BLaER1 treated with 17β-estradiol and CSF1 and Interleukin-3, amounts not matched to agents 10 nM and 100 nM (cell line): Measurements from ENCODE around the gene HSPA9.
A peak's percentile ranks its signal among the peaks of the same experiment; 100 is the strongest.

Experiments used
- H3K27ac ChIP-seq, 11 experiments: shearing (Covaris generic); formaldehyde crosslinking; 2 replicates each; pipeline ENCODE4 v1.8.1; 2022
- H3K27me3 ChIP-seq, 11 experiments: shearing (Covaris generic); formaldehyde crosslinking; 2 replicates each; pipeline ENCODE4 v1.8.1; 2022
- H3K36me3 ChIP-seq, 11 experiments: shearing (Covaris generic); formaldehyde crosslinking; 2 replicates each; pipeline ENCODE4 v1.8.1; 2022
- H3K4me1 ChIP-seq, 10 experiments: shearing (Covaris generic); formaldehyde crosslinking; 2 replicates each; pipeline ENCODE4 v1.8.1; 2022
- H3K4me2 ChIP-seq, 11 experiments: shearing (Covaris generic); formaldehyde crosslinking; 2 replicates each; pipeline ENCODE4 v1.8.1; 2022
- H3K4me3 ChIP-seq, 10 experiments: shearing (Covaris generic); formaldehyde crosslinking; 2 replicates each; pipeline ENCODE4 v1.8.1; 2022
- H3K9ac ChIP-seq, 11 experiments: shearing (Covaris generic); formaldehyde crosslinking; 2 replicates each; pipeline ENCODE4 v1.8.1; 2022
- H3K9me3 ChIP-seq, 11 experiments: shearing (Covaris generic); formaldehyde crosslinking; replicated peaks in 1 of 11; 2 replicates each; pipeline ENCODE4 v1.8.1; 2022
- H4K20me1 ChIP-seq, 11 experiments: shearing (Covaris generic); formaldehyde crosslinking; 2 replicates each; pipeline ENCODE4 v1.8.1; 2022
- Cebpa-rat ChIP-seq, 11 experiments: shearing (Covaris generic); IDR thresholded peaks; 2 replicates each; pipeline ENCODE4 v1.8.1; 2022

The HSPA9 gene

DNA sequence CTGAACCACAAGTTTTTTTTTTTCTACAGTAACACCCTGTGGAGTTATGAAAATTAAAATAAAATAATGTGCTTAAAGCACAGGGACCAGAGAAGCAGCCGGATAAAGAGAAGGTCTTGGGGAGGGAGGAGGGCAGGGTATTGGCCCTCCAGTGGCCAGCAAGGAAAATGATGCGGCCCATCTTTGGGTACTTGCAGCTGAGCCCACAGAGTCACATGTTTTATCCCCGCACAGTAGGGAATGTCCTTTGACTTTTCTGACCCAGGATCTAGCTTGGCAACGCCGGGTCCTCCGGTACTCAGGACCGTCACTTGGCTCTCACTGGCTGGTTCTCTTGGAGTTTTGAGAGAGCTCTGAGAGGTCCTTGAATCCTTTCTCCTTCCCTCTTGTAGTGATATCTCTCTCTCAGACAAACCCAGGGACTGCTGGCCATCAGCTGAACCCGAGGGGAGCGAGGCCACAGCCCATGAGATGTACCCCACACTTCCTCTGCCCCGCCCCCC lies 35.3 kb upstream of the HSPA9 start:
- Histone ChIP-seq H3K36me3 (no peaks in the 10 kb centered on the region), H3K4me2 (peak overlapping the region; percentile 67 to 90 (median 86)), H3K27me3 (no peaks in the 10 kb centered on the region), H3K4me1 (peaks cover 16 to 29% (median 23%) of the 10 kb centered on the region in 10 experiments), H4K20me1 (peaks cover 0 to 2% (median 0%) of the 10 kb centered on the region in 11 experiments; a peak in 1 of 22 replicates), H3K9me3 (no peaks in the 10 kb centered on the region), H3K4me3 (peak overlapping the region in 1 of 10 experiments; percentile 13; a peak in 1 of 20 replicates), H3K9ac (peak overlapping the region in 1 of 11 experiments; percentile 55; a peak in 2 of 22 replicates), H3K27ac (peak overlapping the region in 8 of 11 experiments; percentile 12 to 64 (median 46); a peak in 8 of 22 replicates)
- TF ChIP-seq Cebpa-rat (IDR thresholded peaks at IDR 0.05) = no peak

DNA sequence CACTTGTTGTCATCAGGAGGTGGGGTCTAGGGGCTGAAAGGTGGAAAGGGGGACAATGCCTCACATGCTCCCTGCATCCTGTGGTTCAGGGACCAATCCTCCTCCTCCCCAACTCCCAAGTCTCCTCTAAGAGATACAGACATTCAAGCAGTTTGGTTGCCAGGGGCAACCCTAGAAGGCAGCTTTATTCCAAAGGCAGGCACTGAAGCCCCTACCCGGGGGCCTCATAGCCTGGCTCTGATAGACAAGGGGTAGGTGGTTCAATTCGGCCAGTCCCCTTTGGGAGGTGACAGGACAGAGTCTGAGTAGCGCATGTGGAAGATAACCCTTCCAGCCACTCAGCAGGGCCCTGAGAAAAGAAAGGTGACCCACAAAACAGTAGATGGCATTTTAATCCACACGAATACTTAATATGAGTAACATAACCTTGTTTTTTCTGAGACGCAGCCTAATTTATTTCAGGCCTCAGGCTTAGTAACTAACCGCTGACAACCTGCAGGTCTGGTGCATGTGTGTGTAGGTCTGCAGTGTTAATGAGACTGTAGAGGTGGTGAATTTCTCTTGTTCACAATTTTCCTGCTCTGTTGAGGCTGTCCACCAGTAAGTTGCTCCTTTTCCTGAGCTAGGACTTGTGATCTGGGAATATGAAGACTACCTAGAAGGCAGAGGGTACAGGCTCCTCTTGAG lies 31.3 kb upstream of the HSPA9 start:
- no peak for TF ChIP-seq Cebpa-rat (IDR thresholded peaks at IDR 0.05)
- no peaks in the 10 kb centered on the region for H3K36me3 ChIP-seq
- peaks cover 36 to 64% (median 49%) of the 10 kb centered on the region in 10 experiments for H3K4me1 ChIP-seq
- H4K20me1 ChIP-seq = peaks cover 0 to 5% (median 0%) of the 10 kb centered on the region in 11 experiments; a peak in 1 of 22 replicates
- no peak overlapping the region for H3K9ac ChIP-seq
- no peak overlapping the region for H3K4me3 ChIP-seq
- H3K4me2 ChIP-seq = peak overlapping the region in 3 of 11 experiments; percentile 73 to 85 (median 78); a peak in 7 of 22 replicates
- no peaks in the 10 kb centered on the region for H3K9me3 ChIP-seq
- H3K27me3 ChIP-seq = no peaks in the 10 kb centered on the region
- H3K27ac ChIP-seq = no peak overlapping the region

DNA sequence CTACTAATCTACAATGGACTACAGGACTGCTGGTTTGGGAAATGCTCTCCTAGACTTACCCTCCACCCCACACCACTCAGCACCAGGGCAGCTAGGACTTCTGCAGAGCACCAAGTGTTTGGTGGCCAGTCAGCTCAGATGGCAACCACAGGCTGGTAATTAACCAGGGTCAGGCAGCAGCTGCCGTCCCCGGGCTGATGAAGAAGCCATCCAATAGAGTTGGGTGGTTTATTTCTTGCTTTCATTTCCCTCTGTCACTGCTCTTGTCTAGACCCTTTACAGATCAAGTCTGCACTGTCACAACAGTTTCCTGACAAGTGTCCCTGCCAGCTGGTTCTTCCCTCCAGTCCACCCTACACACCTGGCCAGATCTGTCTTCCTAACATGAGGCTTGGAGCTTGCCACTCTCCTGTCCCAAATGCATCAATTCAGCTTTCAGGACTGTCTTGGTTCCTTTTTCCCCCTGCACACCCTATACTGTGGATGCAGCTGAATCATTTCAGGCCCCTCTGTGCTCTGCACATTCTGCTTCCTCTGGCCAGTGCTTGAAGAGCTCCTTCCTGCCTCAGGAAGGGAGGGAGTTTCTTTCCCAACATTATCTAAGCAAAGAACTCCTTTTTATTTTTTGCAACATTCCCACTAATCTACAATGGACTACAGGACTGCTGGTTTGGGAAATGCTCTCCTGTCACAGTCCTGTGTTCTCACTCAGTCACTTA lies 30.2 kb upstream of the HSPA9 start:
- H3K36me3 ChIP-seq = no peaks in the 10 kb centered on the region
- peak overlapping the region in 4 of 11 experiments; percentile 7 to 46 (median 22); a peak in 6 of 22 replicates for H3K27ac ChIP-seq
- peaks cover 25 to 60% (median 40%) of the 10 kb centered on the region in 10 experiments for H3K4me1 ChIP-seq
- H3K4me3 ChIP-seq = no peak overlapping the region
- no peaks in the 10 kb centered on the region for H3K9me3 ChIP-seq
- peaks cover 0 to 5% (median 0%) of the 10 kb centered on the region in 11 experiments; a peak in 1 of 22 replicates for H4K20me1 ChIP-seq
- no peaks in the 10 kb centered on the region for H3K27me3 ChIP-seq
- H3K4me2 ChIP-seq = peak overlapping the region in 10 of 11 experiments; percentile 6 to 85 (median 52); a peak in 18 of 22 replicates
- TF ChIP-seq Cebpa-rat (IDR thresholded peaks at IDR 0.05) = no peak
- 0 out of 22 replicates have a peak overlapping the region, but pooled peaks of 1 of the 11 experiments have one; percentile 12 for H3K9ac ChIP-seq

DNA sequence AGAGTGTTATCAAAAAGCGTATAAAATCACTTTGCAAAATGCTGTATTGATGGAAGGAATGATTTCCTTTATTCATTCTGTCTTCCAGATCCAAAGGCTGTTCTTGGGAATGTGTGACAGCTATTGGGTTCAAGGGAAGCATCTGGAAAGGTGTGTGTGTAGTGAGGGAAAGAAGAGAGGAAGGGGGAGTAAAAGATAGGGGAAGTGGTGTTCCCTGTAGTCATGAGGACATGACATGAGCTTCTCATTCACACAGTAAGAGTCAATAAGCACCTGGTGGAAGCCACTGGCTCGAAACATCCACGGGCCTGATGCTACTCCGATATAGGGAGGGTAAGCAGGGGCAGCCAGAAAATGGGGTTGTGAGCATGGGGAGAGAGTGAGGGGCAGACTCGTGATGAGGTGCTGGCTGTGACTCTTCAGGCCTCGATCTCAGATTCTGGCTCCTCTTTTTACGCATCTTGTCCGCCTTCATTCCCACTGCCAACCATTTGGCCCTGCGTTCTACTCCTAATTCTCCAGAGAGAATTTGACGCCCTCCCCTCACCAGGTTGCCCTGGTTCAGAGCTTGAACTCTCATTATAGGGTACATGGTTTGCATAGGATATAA lies 29.1 kb upstream of the HSPA9 start:
- peak overlapping the region in 1 of 11 experiments; percentile 29; a peak in 1 of 22 replicates for H3K27ac ChIP-seq
- no peaks in the 10 kb centered on the region for H3K27me3 ChIP-seq
- H3K4me2 ChIP-seq = peak overlapping the region in 5 of 11 experiments; percentile 50 to 85 (median 73); a peak in 8 of 22 replicates
- no peak for TF ChIP-seq Cebpa-rat (IDR thresholded peaks at IDR 0.05)
- H3K4me1 ChIP-seq = peaks cover 24 to 59% (median 39%) of the 10 kb centered on the region in 10 experiments
- no peak overlapping the region for H3K9ac ChIP-seq
- no peaks in the 10 kb centered on the region for H3K9me3 ChIP-seq
- H3K36me3 ChIP-seq = no peaks in the 10 kb centered on the region
- H3K4me3 ChIP-seq = no peak overlapping the region
- peaks cover 0 to 5% (median 0%) of the 10 kb centered on the region in 11 experiments; a peak in 1 of 22 replicates for H4K20me1 ChIP-seq

DNA sequence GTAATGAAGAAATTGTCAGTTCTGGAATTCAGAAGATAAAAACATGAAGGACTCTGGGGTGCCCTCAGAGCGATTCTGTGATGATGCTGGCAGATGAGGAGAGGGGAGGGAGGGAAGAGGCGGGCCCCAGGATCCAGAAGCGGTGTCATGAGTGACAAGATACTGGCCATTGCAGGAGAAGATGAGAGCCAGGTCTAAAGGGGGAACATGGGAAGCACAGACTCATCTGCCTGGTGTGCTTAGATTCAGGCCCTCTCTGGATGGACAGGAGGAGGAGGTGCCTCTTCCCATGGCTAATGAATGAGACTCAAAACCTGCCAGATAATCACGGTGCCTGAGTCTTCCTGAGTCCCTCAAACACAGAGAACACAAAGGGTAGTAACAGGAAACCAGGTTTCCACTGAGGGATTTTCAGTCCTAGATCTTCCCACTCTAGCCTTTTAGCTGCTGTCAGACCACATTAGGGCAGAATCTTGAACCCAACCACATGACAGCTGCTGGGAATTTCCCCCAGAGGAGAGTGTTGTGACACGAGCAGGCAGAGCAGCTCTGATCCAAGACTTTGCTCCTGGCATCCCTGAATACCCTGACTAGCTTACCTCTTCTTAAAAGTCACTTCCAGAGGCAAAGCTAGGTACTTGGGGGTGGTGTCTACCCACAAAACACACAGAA lies 28.2 kb upstream of the HSPA9 start:
- Histone ChIP-seq H3K9me3 (no peaks in the 10 kb centered on the region), H3K4me2 (peak overlapping the region in 10 of 11 experiments; percentile 11 to 85 (median 46); a peak in 20 of 22 replicates), H4K20me1 (peaks cover 0 to 5% (median 0%) of the 10 kb centered on the region in 11 experiments; a peak in 1 of 22 replicates), H3K4me1 (peaks cover 24 to 59% (median 39%) of the 10 kb centered on the region in 10 experiments), H3K27me3 (no peaks in the 10 kb centered on the region), H3K27ac (peak overlapping the region in 1 of 11 experiments; percentile 27; a peak in 1 of 22 replicates), H3K9ac (no peak overlapping the region; a peak in 1 of 22 replicates), H3K36me3 (no peaks in the 10 kb centered on the region), H3K4me3 (no peak overlapping the region)
- TF ChIP-seq Cebpa-rat (IDR thresholded peaks at IDR 0.05) = no peak

DNA sequence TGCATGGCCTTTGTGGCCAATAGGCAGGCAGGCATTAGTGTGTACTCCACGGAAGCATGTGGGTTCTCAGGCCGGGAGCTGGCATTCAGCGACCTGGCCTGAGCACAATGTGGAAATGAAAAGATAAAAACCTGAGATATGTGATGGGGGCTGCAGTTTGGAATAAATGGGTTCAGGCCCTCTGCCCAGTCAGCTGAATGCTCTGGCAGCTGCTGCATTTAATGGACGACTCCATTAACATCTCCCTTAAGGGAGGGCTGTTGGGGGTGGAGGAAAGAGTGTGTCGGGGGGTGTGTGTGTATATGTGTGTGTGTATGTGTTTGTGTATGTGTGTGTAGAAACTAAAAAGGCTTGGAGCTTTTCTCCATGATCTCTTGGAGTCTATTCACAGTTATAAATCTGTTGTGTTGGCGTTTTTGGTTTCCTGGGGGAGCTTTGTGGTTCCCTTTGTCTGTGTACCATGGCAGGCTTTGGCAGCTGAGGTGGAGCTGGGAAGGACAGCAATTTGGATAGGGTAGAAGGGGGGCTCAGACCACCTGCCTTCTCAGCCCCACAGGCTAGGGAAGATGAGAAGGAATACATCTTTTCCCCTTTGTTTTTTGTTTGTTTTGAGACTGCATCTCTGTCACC lies 27.3 kb upstream of the HSPA9 start:
- Histone ChIP-seq H3K36me3 (no peaks in the 10 kb centered on the region), H3K4me1 (peaks cover 32 to 64% (median 48%) of the 10 kb centered on the region in 10 experiments), H3K27ac (0 out of 22 replicates have a peak overlapping the region, but pooled peaks of 2 of the 11 experiments have one; percentile 3 to 27), H3K9ac (no peak overlapping the region), H3K4me3 (no peak overlapping the region), H3K9me3 (no peaks in the 10 kb centered on the region), H3K4me2 (peak overlapping the region in 10 of 11 experiments; percentile 16 to 85 (median 50); a peak in 21 of 22 replicates), H4K20me1 (peaks cover 0 to 5% (median 0%) of the 10 kb centered on the region in 11 experiments; a peak in 1 of 22 replicates), H3K27me3 (no peaks in the 10 kb centered on the region)
- TF ChIP-seq Cebpa-rat (IDR thresholded peaks at IDR 0.05) = no peak

DNA sequence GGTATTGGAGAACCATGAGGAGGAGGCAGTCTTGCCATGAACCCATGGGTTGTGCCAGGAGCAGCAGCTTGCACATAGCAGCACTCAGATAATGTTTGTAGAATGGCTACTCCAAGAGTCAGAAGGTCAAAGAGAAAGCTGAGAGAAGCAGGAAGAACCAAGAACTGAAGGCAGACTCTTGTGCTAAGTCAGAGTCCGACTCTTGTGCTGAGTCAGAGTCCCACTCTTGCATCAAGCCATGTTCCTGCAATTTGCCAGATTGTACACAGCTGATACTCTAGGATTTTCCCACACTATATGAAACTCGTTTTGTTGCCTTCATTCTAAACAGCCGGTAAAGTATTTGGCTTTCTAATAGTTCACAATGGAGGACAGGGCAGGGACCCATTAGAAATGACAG lies 26.2 kb upstream of the HSPA9 start:
- Histone ChIP-seq H3K9ac (no peak overlapping the region), H3K27ac (peak overlapping the region in 3 of 11 experiments; percentile 3 to 68 (median 51); a peak in 4 of 22 replicates), H3K36me3 (no peaks in the 10 kb centered on the region), H3K4me1 (peaks cover 43 to 71% (median 53%) of the 10 kb centered on the region in 10 experiments), H4K20me1 (peaks cover 0 to 5% (median 0%) of the 10 kb centered on the region in 11 experiments; a peak in 2 of 22 replicates), H3K9me3 (no peaks in the 10 kb centered on the region), H3K27me3 (no peaks in the 10 kb centered on the region), H3K4me3 (no peak overlapping the region), H3K4me2 (peak overlapping the region in 5 of 11 experiments; percentile 48 to 85 (median 73); a peak in 10 of 22 replicates)
- no peak for TF ChIP-seq Cebpa-rat (IDR thresholded peaks at IDR 0.05)
